A204.1 (cell line): Measurements from ENCODE around the gene PPP4R3B.

ENCODE experiments used
- FAIRE-seq: peaks from 2 replicates; lab custom pipeline; 2012; peaks lifted over from hg19 to GRCh38; lab: Jason Lieb, UNC

Gene PPP4R3B

DNA sequence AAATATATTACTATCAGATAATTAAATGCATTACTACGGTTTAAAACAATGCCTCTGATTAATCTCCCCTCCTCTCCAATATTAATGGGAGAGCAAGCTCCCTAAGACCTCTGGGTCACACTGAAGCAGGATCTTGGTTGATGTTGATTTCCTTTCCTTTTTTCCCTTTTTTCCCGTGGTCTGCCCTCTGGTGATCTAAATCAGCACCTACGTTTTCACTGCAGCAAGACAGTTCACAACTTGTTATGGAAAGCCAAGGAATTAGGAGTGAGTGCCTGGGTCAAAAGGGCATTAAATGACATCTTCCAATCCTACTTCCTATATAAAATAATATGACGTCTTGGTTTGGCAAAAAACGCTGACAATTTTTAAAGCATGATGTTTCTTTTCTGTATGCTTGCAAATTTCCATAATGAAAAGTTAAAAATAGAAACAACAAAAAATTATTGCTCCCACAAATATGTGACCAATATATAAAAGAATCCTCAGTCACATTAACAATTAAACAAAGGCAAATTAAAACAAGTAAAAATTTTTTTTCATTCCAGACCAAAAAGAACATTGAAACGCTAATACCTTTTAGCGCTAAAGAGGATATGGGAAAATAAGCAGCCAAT lies 105.8 kb downstream of the PPP4R3B start:
- FAIRE-seq: peak; percentile 93

DNA sequence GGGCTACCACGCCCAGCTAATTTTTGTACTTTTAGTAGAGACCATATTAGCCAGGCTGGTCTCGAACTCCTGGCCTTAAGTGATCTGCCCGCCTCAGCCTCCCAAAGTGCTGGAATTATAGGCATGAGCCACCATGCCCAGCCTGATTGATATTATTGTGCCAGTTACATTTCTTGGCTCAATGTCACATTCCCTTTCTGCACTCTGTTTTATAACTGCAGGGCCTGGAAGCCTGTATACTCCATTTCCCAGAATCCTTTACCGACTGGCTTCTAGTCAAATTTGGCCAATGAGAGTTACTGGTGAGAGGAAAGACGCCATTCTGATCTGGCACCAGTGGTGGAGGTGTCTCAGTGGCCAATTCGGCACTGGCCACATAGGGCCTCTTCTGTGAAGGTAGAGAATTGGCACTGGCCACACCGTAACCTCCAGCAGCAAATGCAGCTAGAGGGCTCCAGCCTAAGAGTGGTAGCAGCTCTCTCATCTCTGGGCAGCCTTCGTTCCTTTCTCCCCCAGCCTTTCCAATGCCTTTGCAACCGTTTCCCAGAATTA lies 114.8 kb downstream of the PPP4R3B start:
- FAIRE-seq: no peak

DNA sequence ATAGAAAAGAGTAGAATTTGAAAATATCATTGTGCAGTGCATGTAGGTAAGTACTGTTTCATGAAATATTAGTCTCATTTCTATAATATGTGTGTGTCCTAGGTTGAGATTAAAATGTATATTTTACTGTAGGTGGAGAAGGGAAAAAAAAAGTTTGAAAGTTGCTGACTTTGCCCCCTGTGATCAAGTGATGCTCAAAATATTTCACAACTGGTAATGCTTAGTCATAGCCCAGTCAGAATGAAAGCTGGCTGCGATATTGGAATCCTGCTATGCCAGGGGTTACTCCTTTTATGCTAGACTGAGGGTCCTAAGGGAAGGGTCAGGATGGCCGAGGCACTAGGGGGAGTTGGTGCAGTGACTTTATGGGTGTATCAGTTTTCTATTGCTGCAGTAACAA lies 117.4 kb downstream of the PPP4R3B start:
- no peak for FAIRE-seq

DNA sequence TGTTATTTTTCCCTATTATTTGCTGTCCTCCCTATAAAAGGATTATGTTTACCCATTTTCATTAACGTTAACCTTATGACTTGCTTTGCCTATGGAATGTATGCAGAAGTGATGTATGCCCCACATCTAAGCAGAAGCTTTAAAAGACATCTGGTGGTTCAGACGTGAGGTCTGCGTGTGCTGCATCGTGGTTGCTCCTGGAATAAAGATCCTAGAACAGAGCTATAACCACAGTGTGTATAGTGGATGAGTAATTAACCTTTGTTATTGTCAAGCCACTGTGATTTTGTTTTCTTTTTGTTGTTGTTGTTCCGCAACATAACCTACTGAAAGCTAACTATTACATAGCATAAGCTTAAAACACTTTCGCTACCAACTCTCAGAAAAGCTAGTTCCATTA lies 118.8 kb downstream of the PPP4R3B start:
- no peak for FAIRE-seq
